GM12872 (cell line): ENCODE measurements around the gene APOL6.
A peak's percentile ranks its signal among the peaks of the same experiment; 100 is the strongest.

Experiments
- TF ChIP-seq, protein P1 (sequence below): IDR thresholded peaks from 3 replicates; pipeline ENCODE4 v1.5.1; 2011; ENCODE audit warnings: low read depth, mild to moderate bottlenecking, low read length, moderate library complexity; ENCODE audit not compliant: insufficient read depth

The APOL6 gene

DNA sequence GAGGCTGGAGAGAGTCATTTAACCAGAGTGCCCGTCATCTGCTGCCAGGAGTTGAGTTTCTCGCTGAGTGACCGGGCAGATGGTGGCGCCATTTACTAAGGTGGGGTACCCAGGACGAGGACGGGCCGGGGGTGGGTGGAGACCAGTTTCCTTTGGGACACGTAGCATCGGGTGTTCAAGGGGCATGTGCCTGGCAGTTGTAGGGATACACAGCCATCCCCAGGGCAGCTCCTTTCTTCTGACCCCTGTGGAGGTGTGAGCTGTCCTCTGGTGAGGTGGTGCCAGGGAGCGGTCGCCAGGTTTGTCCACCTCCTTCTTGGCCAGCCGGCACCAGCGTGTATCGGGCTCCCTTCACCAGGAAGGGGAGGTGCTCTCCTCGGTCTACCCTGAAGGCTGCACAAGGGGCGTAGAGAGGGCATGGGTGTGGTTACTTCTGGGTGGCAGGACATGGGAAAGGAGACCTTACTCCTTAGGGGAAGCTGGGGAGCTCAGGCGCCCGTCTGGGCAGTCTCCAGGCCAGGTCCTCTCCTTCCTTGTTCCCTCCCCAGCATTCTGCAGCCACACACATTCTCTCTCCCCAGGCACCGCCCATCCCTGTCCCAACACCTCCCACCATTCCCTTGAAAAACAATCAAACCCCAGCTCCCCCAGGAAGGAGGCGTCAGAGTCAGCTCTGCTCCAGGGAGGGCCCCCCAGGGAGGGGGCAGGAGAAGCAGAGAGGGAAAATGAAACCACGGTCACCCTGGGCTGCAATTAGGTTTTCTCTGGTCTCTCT, 20.8 kb upstream of the APOL6 start:
- TF ChIP-seq, protein P1, sequence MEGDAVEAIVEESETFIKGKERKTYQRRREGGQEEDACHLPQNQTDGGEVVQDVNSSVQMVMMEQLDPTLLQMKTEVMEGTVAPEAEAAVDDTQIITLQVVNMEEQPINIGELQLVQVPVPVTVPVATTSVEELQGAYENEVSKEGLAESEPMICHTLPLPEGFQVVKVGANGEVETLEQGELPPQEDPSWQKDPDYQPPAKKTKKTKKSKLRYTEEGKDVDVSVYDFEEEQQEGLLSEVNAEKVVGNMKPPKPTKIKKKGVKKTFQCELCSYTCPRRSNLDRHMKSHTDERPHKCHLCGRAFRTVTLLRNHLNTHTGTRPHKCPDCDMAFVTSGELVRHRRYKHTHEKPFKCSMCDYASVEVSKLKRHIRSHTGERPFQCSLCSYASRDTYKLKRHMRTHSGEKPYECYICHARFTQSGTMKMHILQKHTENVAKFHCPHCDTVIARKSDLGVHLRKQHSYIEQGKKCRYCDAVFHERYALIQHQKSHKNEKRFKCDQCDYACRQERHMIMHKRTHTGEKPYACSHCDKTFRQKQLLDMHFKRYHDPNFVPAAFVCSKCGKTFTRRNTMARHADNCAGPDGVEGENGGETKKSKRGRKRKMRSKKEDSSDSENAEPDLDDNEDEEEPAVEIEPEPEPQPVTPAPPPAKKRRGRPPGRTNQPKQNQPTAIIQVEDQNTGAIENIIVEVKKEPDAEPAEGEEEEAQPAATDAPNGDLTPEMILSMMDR, result peak; percentile 59

DNA sequence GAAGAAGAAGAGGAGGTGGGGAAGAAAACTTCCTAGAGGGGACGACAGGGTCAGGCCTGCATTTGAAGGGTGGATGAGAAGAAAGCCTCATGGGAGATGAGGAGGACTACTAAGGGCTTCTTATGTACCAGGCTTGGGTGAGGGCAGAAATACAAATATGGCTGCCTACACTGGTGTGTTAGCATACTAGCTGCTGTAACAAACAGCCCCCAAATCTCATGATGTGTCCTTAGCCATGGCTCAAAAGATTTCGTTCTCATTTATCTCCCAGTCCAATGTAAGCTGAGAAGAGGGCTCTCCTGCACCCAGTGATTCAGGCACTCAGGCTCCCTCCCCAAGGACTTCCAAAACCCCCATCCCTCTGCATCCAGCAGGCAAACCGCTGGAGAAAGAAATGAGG, 19.5 kb upstream of the APOL6 start:
- TF ChIP-seq, protein P1, result no peak

GRCh38 chr22:35629406-35630216, 18.6 kb upstream of the APOL6 start:
- TF ChIP-seq, protein P1, result no peak

DNA sequence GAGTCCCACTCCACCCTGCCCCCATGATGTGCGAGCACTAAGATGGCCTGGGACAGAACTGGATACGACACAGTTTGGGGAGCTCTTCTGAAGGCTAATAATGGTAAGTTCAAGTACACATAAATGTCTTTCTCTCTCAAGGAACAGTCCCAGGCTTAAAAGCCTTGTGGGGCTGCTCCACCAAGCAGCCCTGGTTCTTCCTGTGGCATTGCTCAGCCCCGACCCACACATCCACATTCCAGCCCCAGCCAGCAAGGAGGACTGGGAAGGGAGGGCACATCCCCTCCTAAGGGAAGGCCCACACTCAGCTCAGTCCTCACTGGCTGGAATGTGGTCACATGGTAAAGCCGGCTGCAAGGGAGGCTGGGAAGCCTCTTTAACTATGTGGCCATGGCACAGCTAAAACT, 17.9 kb upstream of the APOL6 start:
- TF ChIP-seq, protein P1, result no peak

DNA sequence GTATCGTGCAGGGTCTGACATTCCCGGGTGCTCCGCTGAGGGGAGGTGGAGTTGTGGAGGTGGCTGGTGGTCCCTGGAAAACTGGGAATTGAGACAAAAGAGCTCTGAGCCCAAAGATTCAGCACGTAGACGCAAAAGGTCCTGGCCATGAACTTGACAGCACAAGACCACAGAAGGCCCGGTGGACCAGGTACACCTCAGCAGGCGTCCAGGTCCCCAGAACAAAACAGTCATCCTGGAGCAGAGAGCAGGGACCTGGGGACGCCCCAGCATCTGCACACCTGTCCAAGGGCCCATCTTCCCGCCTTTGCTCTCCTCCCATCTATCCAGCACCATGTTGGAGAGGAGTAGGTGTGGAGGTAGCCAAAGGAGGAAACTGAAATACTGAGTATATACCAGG, 17.4 kb upstream of the APOL6 start:
- TF ChIP-seq, protein P1, result no peak

DNA sequence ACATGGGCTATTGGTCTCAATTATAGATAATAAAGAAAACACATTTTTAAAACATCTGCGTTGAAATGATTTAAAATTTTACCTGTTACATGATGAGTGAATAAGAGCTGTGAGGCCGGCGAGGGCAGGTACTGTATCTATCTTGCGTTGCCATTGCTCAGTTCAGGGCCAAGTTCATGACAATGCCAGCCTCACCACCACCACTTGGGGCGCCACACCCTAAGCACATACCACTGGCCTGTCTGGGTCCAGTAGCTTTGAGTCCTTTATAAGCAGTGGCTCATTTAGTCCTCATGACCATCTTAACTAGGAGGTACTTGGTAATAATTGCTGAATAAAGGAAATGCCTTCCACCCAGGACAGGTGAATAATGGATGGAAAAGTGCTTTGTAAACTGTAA, 16.6 kb upstream of the APOL6 start:
- TF ChIP-seq, protein P1, result peak; percentile 88

- TF ChIP-seq, protein P1, result no peak
Measured at GRCh38 chr22:35632935-35633334, 15.3 kb upstream of the APOL6 start.
